ENCODE results near the gene GBF1.

- TF ChIP-seq, protein P1, sequence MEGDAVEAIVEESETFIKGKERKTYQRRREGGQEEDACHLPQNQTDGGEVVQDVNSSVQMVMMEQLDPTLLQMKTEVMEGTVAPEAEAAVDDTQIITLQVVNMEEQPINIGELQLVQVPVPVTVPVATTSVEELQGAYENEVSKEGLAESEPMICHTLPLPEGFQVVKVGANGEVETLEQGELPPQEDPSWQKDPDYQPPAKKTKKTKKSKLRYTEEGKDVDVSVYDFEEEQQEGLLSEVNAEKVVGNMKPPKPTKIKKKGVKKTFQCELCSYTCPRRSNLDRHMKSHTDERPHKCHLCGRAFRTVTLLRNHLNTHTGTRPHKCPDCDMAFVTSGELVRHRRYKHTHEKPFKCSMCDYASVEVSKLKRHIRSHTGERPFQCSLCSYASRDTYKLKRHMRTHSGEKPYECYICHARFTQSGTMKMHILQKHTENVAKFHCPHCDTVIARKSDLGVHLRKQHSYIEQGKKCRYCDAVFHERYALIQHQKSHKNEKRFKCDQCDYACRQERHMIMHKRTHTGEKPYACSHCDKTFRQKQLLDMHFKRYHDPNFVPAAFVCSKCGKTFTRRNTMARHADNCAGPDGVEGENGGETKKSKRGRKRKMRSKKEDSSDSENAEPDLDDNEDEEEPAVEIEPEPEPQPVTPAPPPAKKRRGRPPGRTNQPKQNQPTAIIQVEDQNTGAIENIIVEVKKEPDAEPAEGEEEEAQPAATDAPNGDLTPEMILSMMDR (IDR thresholded peaks at IDR 0.05) = no peak
- no peak for TF ChIP-seq POLR2A (IDR thresholded peaks at IDR 0.05)
These were observed 155.4 kb downstream of the GBF1 start for GRCh38 chr10:102400598-102401341.

Measured in Peyer's patch (tissue), 4 donors.